ENCODE data around the gene PDE7B.

GRCh38 chr6:136158387-136158821 is 306.9 kb downstream of the PDE7B start:
- TF ChIP-seq, protein P1, sequence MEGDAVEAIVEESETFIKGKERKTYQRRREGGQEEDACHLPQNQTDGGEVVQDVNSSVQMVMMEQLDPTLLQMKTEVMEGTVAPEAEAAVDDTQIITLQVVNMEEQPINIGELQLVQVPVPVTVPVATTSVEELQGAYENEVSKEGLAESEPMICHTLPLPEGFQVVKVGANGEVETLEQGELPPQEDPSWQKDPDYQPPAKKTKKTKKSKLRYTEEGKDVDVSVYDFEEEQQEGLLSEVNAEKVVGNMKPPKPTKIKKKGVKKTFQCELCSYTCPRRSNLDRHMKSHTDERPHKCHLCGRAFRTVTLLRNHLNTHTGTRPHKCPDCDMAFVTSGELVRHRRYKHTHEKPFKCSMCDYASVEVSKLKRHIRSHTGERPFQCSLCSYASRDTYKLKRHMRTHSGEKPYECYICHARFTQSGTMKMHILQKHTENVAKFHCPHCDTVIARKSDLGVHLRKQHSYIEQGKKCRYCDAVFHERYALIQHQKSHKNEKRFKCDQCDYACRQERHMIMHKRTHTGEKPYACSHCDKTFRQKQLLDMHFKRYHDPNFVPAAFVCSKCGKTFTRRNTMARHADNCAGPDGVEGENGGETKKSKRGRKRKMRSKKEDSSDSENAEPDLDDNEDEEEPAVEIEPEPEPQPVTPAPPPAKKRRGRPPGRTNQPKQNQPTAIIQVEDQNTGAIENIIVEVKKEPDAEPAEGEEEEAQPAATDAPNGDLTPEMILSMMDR (conservative IDR thresholded peaks at IDR 0.05; ENCODE audit: low read length) = no peak
- TF ChIP-seq EZH2phosphoT487 (IDR thresholded peaks at IDR 0.05; ENCODE audit: borderline replicate concordance) = no peak
